Left renal cortex interstitium (tissue), 4 donors: ENCODE data around the gene LKAAEAR1. TPM values are rescaled to one million over a fixed set of nuclear protein-coding genes. Genes with fewer than 3 reads are reported as not detected.

Source experiments
- DNase-seq, 4 donors: peaks; one replicate each; pipeline ENCODE4 v3.0.0-alpha.2; 2013; ENCODE audit warnings: low read depth in 4 of 4, low spot score in 2 of 4, missing footprints in 1 of 4
- polyA plus RNA-seq, 4 donors: library from polyadenylated mRNA; unstranded; fragments of 120-200 nt; gene quantifications; one replicate each; pipeline ENCODE4 v1.2.1, GENCODE V29; 2013; ENCODE audit not compliant: insufficient read length in 4 of 4

The LKAAEAR1 gene
- polyA plus RNA-seq, 4 donors: 0.27 to 0.29 TPM; not detected in 2

DNA sequence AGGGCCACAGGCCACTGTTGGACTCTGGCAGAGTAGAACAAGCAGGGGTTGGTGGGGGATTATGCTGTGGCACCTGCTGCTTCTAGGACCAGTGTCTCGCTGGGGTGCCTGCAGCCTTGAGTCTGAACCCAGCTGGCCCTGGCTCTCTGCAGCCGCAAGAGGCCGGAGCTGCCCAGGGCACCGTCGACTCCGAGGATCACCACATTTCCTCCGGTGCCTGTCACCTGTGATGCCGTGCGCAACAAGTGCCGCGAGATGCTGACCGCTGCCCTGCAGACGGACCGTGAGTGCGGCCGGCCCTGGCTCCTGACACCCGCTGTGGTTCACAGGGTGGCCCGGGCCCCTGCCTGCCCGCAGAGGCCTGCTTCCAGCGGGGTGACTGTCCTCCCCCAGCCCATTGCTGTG, 15.0 kb downstream of the LKAAEAR1 start:
- DNase-seq: no peak

DNA sequence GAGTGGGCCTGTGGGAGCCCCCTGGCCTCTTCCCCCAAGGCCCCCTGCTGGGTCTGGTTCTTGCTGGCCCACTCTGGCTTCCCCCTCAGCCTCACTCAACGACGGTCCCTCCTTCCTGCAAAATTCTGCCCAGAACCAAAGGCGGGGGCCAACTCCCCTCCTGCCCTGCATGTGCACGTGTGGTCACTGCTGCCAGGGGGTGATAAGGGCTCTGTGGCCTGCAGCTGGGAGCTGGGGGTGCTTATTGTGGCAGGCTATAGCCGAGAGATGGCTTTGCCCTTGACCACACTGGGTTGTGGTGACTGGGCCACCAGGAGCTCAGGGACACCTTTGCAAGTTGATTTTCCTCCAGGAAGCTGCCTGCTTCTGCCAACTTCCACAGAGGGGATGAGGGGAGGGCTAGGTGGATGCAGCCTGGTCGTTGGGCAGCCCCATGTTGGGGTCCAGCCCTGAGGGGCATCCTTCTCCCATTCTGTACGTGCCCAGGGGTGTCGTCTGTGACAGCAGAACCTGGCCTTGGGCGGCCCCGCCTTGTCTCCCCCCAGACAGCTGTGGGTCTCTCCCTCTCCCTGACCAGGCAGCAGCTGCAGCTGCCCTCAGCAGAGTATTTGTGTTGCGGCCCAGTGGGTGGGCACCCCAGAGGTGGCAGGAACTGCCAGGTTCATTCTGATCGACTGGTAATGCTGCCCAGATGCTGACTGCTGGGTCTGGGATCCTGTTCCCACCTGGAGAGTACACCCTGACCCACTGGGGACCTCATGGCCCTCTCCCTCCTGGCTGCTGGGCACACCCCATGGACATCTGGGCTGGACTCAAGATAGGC, 15.6 kb downstream of the LKAAEAR1 start:
- no peak for DNase-seq

- DNase-seq: no peak
Observed at GRCh38 chr20:64067733-64068307, 16.4 kb downstream of the LKAAEAR1 start.

- no peak for DNase-seq
Observed at GRCh38 chr20:64067005-64067632, 17.1 kb downstream of the LKAAEAR1 start.

DNA sequence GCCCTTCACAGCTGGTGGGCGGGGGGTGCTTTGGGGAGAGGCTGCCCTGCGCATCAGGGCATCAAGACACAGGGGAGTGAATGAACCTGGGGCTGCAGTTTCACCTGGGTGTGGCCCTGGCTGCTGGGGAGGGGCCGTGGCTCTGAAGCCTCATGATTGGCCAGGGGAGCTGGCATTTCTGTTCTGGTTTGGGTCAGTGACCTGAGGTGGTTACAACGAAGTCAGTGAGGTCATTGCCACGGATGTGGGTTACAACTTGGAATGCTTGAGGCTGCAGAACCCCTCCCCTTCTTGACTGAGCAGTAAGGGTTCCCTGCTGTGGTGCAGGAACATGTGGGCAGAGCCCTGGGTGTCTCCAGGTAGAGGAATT, 18.2 kb downstream of the LKAAEAR1 start:
- no peak for DNase-seq

DNA sequence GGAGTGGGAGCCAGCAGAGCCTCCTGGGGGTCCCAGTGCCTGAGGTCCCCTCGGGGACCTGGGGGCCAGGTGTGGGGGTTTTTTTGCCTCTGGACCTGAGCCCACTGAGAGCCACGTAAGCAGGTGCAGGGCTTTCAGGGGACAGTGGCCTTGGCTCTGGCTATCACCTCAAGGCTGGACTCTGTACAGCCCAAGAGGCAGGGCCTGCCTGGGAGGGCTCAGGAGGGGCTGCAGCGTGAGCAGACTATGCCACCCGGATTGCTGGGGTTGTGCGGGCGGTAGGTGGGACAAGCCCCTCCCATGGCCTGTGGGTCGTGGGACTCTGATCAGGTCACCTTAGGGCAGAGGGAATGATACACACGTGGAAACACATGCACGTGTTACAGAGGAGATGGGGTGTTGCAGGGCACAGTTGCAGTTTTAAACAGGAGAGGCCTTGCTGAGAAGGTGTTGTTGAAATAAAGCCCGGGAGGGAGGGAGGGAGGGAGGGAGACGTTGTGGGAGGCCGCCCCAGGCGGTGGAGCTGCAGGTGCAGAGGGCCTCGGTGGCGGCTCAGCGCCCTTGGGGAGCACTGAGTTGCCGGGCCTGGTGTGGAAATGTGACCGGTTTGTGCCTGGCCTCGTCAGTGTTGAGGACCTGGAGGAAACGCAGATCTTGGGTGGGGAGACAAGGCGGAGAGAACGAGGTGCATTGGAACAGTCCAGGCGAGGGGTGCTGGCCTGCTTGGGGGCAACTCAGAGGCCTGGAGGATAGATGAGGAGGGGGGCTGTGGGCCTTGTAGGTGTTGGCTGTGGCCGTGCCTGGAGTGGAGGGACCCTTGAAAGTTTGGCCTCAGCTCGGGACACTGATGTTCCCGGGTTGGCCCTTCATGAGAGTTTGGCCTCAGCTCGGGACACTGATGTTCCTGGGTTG, 18.9 kb downstream of the LKAAEAR1 start:
- DNase-seq: no peak

GRCh38 chr20:64064145-64064698, 20.0 kb downstream of the LKAAEAR1 start:
- no peak for DNase-seq

DNA sequence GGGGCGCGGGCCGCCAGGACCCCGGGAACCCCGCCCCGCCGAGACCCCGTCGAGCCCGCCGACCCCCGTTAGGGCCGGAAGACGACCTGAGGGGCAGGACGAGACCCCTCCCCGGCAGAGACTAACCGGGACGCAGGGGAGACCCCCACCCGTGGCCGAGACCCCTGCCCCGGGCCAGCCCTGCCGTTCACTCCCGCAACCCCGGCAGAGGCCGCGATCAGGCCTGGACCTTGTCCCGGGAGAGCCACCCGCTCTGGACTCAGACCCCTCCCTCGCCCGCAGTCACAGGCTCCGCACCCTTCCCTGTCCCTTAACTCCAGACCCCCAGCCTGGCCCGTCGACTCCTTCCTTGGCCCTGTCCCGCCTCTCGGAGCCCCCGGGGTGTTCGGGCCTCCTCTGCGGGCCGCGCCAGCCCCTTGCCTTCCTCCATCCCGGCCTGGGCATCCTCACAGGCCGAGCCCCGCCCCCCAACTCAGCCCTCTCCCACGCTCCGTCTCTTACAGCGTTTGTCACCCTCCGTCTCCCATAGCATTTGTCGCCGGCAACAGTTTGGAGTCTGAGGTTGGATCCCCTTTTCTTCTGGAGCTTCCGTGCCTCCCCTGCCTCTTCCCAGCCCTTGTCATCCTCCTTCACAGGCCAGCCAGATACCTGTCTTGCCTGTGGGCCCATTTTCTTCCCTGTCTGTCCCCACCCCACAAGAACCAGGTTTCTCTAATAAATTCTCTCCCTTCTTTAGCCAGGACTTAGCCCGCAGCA, 20.6 kb downstream of the LKAAEAR1 start:
- DNase-seq: no peak

DNA sequence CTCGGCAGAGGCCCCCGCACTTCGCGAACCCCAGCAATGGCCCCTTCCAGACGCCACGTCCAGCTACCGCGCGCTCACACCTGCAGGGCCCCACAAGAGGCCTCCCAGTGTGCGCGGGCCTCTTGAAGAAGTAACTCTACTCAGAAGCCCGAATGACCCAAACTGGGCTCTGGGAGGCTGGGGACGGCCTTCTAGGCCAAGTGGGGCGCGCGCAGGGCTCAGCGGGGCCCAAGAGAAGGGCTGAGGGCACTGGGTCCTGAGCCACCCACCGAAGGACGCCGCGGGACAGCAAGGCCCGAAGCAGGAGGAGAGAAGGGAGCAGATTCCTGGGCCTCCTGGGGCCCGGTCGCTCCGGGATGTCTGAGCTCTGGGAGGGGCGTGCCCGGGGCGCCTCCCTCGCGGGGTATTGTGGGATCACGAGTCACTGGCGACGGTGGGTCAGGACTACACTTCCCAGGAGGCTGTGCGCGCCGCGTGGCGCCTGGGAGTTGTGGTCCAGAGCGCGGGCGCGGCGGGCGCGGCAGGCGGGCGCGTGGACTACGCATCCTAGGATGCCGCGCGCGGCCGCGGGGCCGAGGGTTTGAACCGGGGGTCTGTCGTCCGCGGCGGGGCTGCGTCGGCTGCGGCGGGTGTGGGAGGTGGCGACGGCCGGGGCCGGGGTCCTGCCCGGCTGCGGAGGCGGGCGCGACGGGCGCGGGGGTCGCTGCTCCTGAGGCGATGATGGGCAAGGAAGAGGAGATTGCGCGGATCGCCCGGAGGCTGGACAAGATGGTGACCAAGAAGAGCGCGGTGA, 21.4 kb downstream of the LKAAEAR1 start, which contains the start of gene TCEA2:
TCEA2 (plus strand) TSS at position 603 of the 793 bp plus-strand sequence; CDS start at position 718, 115 bp downstream.
- peak; percentile 79 to 95 (median 90) for DNase-seq

- no peak for DNase-seq
Observed at GRCh38 chr20:64062276-64062595, 22.0 kb downstream of the LKAAEAR1 start.

DNA sequence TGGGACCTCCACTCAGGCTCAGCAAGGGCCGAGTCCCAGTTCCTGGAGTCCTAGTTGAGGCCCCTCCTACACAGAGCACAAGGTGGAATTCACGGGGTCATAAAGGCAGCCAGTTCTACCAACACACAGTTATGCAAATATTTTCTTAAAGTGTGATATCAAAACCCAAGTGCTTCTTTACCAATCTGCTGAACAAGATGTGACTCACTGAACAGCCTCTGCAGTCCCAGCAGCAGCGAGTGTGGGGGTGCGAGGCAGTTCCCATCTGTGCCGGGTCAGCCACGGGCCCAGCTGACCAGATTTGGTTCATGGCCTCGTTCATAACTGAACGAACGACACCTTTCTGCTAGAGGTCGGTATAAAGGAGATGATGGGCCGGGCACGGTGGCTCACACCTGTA, 25.7 kb downstream of the LKAAEAR1 start:
- DNase-seq: no peak

GRCh38 chr20:64057628-64058498, 26.3 kb downstream of the LKAAEAR1 start:
- DNase-seq: peak in 1 of 4 donors; percentile 73

- no peak for DNase-seq
Observed at GRCh38 chr20:64056889-64057627, 27.1 kb downstream of the LKAAEAR1 start.

- no peak for DNase-seq
Observed at GRCh38 chr20:64056639-64056888, 27.6 kb downstream of the LKAAEAR1 start.

- no peak for DNase-seq
Observed at GRCh38 chr20:64055893-64056638, 28.1 kb downstream of the LKAAEAR1 start.

GRCh38 chr20:64055396-64055892, 28.8 kb downstream of the LKAAEAR1 start:
- no peak for DNase-seq
